Gastroesophageal sphincter (tissue), 3 donors: ENCODE results near the gene MRPL55.

Source experiments
- CTCF ChIP-seq, 4 experiments: fragments of 200-600 bp in 2 of 4; fragments of 450-650 bp in 2 of 4; sonication (generic) in 1 of 4; IDR thresholded peaks; one replicate each; pipeline ENCODE4 v1.5.1; 2017 to 2019; ENCODE audit warnings: antibody characterized with exemption in 4 of 4, mild to moderate bottlenecking in 2 of 4, moderate library complexity in 2 of 4
- EP300 ChIP-seq: sonication (generic); formaldehyde crosslinking; IDR thresholded peaks from one replicate; pipeline ENCODE4 v1.6.1; 2017; ENCODE audit warnings: antibody characterized with exemption, mild to moderate bottlenecking
- POLR2A ChIP-seq, 2 donors: fragments of 450-650 bp; IDR thresholded peaks; one replicate each; pipeline ENCODE4 v1.6.1; 2017; ENCODE audit warnings: antibody characterized with exemption in 2 of 2, mild to moderate bottlenecking in 2 of 2, moderate library complexity in 1 of 2
- POLR2AphosphoS5 ChIP-seq: sonication (generic); formaldehyde crosslinking; IDR thresholded peaks from one replicate; pipeline ENCODE4 v1.6.1; 2017; ENCODE audit warnings: antibody characterized with exemption

- TF ChIP-seq CTCF (IDR thresholded peaks at IDR 0.05): no peak
- no peak for TF ChIP-seq POLR2AphosphoS5
- no peak for TF ChIP-seq POLR2A (IDR thresholded peaks at IDR 0.05)
- no peak for TF ChIP-seq EP300
Observed at GRCh38 chr1:228063251-228064191, 45.6 kb downstream of the MRPL55 start.
